MM.1S (cell line): ENCODE measurements around the gene ZSCAN12.

Source experiments
- DNase-seq: peaks from one replicate; pipeline ENCODE4 v3.0.0-alpha.2; 2015
- H2AFZ ChIP-seq: fragments of 300-600 bp; sonication (generic); 2 replicates; pipeline ENCODE4 v1.6.0; 2016; ENCODE audit warnings: antibody characterized with exemption, low read length
- H3F3A ChIP-seq: fragments of 300-600 bp; sonication (generic); 2 replicates; pipeline ENCODE4 v1.6.1; 2016; ENCODE audit warnings: mild to moderate bottlenecking, antibody characterized with exemption, low read length, moderate library complexity, mixed read lengths; ENCODE audit not compliant: insufficient read depth
- H3K27ac ChIP-seq: fragments of 300-600 bp; sonication (generic); 2 replicates; pipeline ENCODE4 v1.5.1; 2016; ENCODE audit warnings: mild to moderate bottlenecking, low read length
- H3K27me3 ChIP-seq: fragments of 300-600 bp; sonication (generic); replicated peaks from 2 replicates; pipeline ENCODE4 v1.6.0; 2016; ENCODE audit warnings: low read length; ENCODE audit not compliant: insufficient read depth
- H3K36me3 ChIP-seq: fragments of 300-600 bp; sonication (generic); replicated peaks from 2 replicates; pipeline ENCODE4 v1.6.1; 2016; ENCODE audit warnings: mild to moderate bottlenecking, low read length, mixed read lengths; ENCODE audit not compliant: insufficient read depth
- H3K4me1 ChIP-seq: fragments of 300-600 bp; sonication (generic); 2 replicates; pipeline ENCODE4 v1.6.1; 2016; ENCODE audit warnings: low read length, mixed read lengths
- H3K4me2 ChIP-seq: fragments of 300-600 bp; sonication (generic); 2 replicates; pipeline ENCODE4 v1.6.0; 2016; ENCODE audit warnings: low read depth, low read length
- H3K4me3 ChIP-seq: fragments of 300-600 bp; sonication (generic); 2 replicates; pipeline ENCODE4 v1.5.1; 2016; ENCODE audit warnings: low read length, mixed read lengths
- H3K79me2 ChIP-seq: fragments of 300-600 bp; sonication (generic); 2 replicates; pipeline ENCODE4 v1.6.1; 2016; ENCODE audit warnings: mixed run types, low read length, mixed read lengths
- H3K9ac ChIP-seq: fragments of 300-600 bp; sonication (generic); 2 replicates; pipeline ENCODE4 v1.6.1; 2016; ENCODE audit warnings: low read length, mixed read lengths
- H3K9me2 ChIP-seq: fragments of 300-600 bp; sonication (generic); replicated peaks from 2 replicates; pipeline ENCODE4 v1.6.1; 2016; ENCODE audit warnings: mild to moderate bottlenecking, low read length, mixed read lengths; ENCODE audit not compliant: insufficient read depth
- H3K9me3 ChIP-seq: fragments of 300-600 bp; sonication (generic); replicated peaks from 2 replicates; pipeline ENCODE4 v1.6.1; 2016; ENCODE audit warnings: mild to moderate bottlenecking, low read length, mixed read lengths; ENCODE audit not compliant: insufficient read depth
- H4K20me1 ChIP-seq: fragments of 300-600 bp; sonication (generic); 2 replicates; pipeline ENCODE4 v1.6.1; 2016; ENCODE audit warnings: mild to moderate bottlenecking, low read length, moderate library complexity, mixed read lengths; ENCODE audit not compliant: insufficient read depth
- CTCF ChIP-seq: fragments of 300-600 bp; sonication (generic); IDR thresholded peaks from 2 replicates; pipeline ENCODE4 v1.5.1; 2016; ENCODE audit warnings: antibody characterized with exemption, low read length, mixed read lengths
- EZH2 ChIP-seq: fragments of 300-600 bp; sonication (generic); optimal IDR thresholded peaks from 2 replicates; pipeline ENCODE3; 2017; ENCODE audit warnings: low read depth, mild to moderate bottlenecking, antibody characterized with exemption, low read length, mixed read lengths
- EZH2phosphoT487 ChIP-seq: fragments of 300-600 bp; sonication (generic); IDR thresholded peaks from 2 replicates; pipeline ENCODE4 v1.6.1; 2018; ENCODE audit warnings: antibody characterized with exemption, low read length

ZSCAN12 gene

DNA sequence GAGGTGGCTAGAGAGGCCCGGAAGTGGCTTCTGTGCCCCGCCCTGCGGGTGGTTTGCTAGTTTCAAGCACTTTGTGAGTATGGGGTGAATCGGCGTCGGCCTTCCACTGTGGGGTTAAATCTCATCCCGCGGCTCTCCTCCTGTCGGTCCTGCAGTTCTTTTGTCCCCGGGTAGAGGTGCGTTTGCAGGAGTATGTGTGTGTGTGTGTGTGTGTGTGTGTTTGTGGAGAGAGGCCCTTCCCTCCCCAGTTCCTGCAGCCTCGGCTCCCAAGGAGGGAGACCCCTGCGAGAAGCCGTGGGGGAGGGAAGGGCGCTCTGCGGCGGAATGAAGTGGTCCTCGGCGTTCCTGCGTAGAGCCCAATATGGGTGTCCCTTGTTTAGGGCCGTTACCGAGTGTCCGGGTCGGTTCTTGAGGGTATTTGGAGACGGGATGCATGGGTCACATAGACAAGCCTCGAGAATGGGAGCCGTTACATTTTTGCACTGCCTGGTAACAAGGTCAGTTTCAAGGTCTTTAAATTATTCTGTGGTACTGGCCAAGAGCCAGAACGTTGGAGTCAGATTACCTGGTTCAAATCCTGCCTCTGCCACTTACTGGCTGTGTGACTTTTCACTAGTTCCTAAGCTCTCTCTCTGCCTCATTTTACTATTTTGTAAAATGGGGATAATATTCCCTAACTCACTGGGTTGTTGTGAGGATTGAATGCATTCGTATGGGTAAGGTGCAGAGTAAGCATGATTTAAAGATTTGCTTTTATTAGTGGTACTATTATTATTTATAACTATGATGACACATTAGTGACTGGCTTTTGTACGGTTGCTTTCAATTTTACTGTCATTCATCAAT, 49.4 kb downstream of the ZSCAN12 start, which contains the start of gene ZKSCAN3:
TSS of gene ZKSCAN3 (plus strand) at position 56 of the 846 bp plus-strand sequence. CDS start 9,640 bp downstream, outside the sequence.
- Histone ChIP-seq H3K9me2 (no peaks in the 10 kb centered on the region), H3F3A (no peaks in the 10 kb centered on the region), H2AFZ (peak within 1 kb of the TSS; percentile 92), H3K36me3 (no peaks in the 10 kb centered on the region), H3K27me3 (peaks cover 4% of the 10 kb centered on the region; the same call in 1 of the 2 replicates), H3K9me3 (no peaks in the 10 kb centered on the region), H3K27ac (peak within 1 kb of the TSS; percentile 19; the same call in 1 of the 2 replicates), H3K4me2 (peak within 1 kb of the TSS; percentile 85), H3K4me1 (peaks cover 3% of the 10 kb centered on the region; the same call in 1 of the 2 replicates), H3K4me3 (peak within 1 kb of the TSS; percentile 85), H3K9ac (peak within 1 kb of the TSS; percentile 63), H4K20me1 (no peaks in the 10 kb centered on the region), H3K79me2 (peaks cover 14% of the 10 kb centered on the region)
- TF ChIP-seq CTCF (no peak), EZH2phosphoT487 (no peak), EZH2 (no peak)
- peak; percentile 87 for DNase-seq

- Histone ChIP-seq H3K4me3 (peak overlapping the region; percentile 85), H3K9me3 (no peaks in the 10 kb centered on the region), H3K9ac (peak overlapping the region; percentile 63; the same call in 1 of the 2 replicates), H3K9me2 (no peaks in the 10 kb centered on the region), H3K27ac (no peak overlapping the region), H3K27me3 (peaks cover 4% of the 10 kb centered on the region; the same call in 1 of the 2 replicates), H3K36me3 (no peaks in the 10 kb centered on the region), H2AFZ (peak overlapping the region; percentile 92), H4K20me1 (no peaks in the 10 kb centered on the region), H3K4me2 (peak overlapping the region; percentile 85), H3K4me1 (peaks cover 3% of the 10 kb centered on the region; the same call in 1 of the 2 replicates), H3F3A (no peaks in the 10 kb centered on the region), H3K79me2 (peaks cover 14% of the 10 kb centered on the region)
- TF ChIP-seq EZH2phosphoT487 = no peak
- no peak for TF ChIP-seq CTCF
- TF ChIP-seq EZH2 = no peak
- no peak for DNase-seq
Observed at GRCh38 chr6:28349344-28349891, 50.1 kb downstream of the ZSCAN12 start.

GRCh38 chr6:28347119-28347518, 52.4 kb downstream of the ZSCAN12 start:
- DNase-seq = no peak
- Histone ChIP-seq H3F3A (no peaks in the 10 kb centered on the region), H2AFZ (no peak overlapping the region), H3K4me3 (no peak overlapping the region), H3K79me2 (peaks cover 14% of the 10 kb centered on the region), H3K27ac (no peak overlapping the region), H3K4me2 (no peak overlapping the region), H3K9me2 (no peaks in the 10 kb centered on the region), H3K27me3 (peaks cover 4% of the 10 kb centered on the region; the same call in 1 of the 2 replicates), H3K36me3 (no peaks in the 10 kb centered on the region), H3K9me3 (no peaks in the 10 kb centered on the region), H4K20me1 (no peaks in the 10 kb centered on the region), H3K4me1 (peaks cover 3% of the 10 kb centered on the region; the same call in 1 of the 2 replicates), H3K9ac (no peak overlapping the region)
- no peak for TF ChIP-seq CTCF
- TF ChIP-seq EZH2phosphoT487 = no peak
- no peak for TF ChIP-seq EZH2
